Activated naive CD8-positive, alpha-beta T cell treated with anti-CD3 and anti-CD28 coated beads, Interleukin-2, amount 50 U/mL, for 24 hours (primary cell): Measurements from ENCODE around the gene NAALADL2.
"Not testable (repeated sequence)": the region's sequence is repeated elsewhere in the genome, so short reads cannot be mapped to it uniquely, and the experiment has no call there.

Experiments used
- ATAC-seq: fragments of 150-1000 bp; cut with Tn5 transposase; one replicate; pipeline ENCODE4 v1.10.0; 2021
- DNase-seq: peaks from one replicate; pipeline ENCODE4 v3.0.0; 2021
- H3K27ac Mint-ChIP-seq: one replicate; pipeline ENCODE4 v1.8.0; 2021; ENCODE audit warnings: mild to moderate bottlenecking, mixed read lengths
- H3K27me3 Mint-ChIP-seq: one replicate; pipeline ENCODE4 v1.8.0; 2021; ENCODE audit warnings: mixed read lengths
- H3K36me3 Mint-ChIP-seq: one replicate; pipeline ENCODE4 v1.8.0; 2021; ENCODE audit warnings: low read depth, mixed read lengths
- H3K4me1 Mint-ChIP-seq: one replicate; pipeline ENCODE4 v1.8.0; 2021; ENCODE audit warnings: mixed read lengths
- H3K4me3 Mint-ChIP-seq: one replicate; pipeline ENCODE4 v1.8.0; 2021; ENCODE audit warnings: mild to moderate bottlenecking, moderate library complexity, mixed read lengths
- H3K9me3 Mint-ChIP-seq: one replicate; pipeline ENCODE4 v1.8.0; 2021; ENCODE audit warnings: mixed read lengths

Gene NAALADL2

DNA sequence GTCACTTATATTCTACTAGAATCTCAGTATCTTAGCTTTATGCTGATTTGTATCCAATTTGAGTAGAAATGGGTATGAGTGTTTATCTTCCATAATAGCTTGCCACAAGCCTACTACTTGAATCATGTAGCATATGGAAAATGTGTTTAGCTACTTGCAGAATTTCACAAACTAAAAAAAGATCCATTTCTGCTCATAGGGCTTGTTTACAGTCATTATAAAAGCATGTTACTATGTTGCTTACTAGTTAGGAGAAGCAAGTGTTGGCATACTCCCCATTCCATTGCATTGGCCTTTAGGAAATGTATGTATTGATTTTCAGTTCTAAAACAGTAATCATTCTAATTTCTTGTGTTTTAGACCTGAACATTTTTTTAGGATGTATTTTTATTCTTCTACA is 939.2 kb downstream of the NAALADL2 start:
- no peaks in the 10 kb centered on the region for H3K36me3 Mint-ChIP-seq
- no peak overlapping the region for H3K27ac Mint-ChIP-seq
- no peaks in the 10 kb centered on the region for H3K4me1 Mint-ChIP-seq
- no peaks in the 10 kb centered on the region for H3K27me3 Mint-ChIP-seq
- ATAC-seq, result no peak
- no peak for DNase-seq
- no peaks in the 10 kb centered on the region for H3K9me3 Mint-ChIP-seq
- H3K4me3 Mint-ChIP-seq, result no peak overlapping the region

DNA sequence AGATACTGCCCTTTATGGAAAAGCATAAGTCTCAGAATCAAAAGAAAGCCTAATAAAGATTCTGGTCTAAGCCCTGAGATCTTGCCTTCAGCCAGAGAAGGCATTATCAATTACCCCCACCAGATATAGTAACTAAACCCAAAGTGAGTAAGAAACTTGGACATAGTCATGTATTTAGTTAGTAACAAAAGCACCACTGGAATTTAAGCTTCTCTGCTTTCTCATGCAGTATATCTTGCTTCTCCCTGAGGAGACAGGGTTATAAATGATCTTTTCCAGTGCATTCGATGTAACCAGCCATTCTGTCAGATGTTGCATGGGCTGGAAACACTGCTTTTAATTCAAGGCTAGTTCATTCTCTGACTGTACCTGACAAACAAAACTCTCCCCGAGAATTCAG is 946.7 kb downstream of the NAALADL2 start:
- H3K27ac Mint-ChIP-seq, result no peak overlapping the region
- DNase-seq (no peak), ATAC-seq (no peak)
- no peaks in the 10 kb centered on the region for H3K4me1 Mint-ChIP-seq
- no peaks in the 10 kb centered on the region for H3K36me3 Mint-ChIP-seq
- no peak overlapping the region for H3K4me3 Mint-ChIP-seq
- no peaks in the 10 kb centered on the region for H3K9me3 Mint-ChIP-seq
- H3K27me3 Mint-ChIP-seq, result no peaks in the 10 kb centered on the region

DNA sequence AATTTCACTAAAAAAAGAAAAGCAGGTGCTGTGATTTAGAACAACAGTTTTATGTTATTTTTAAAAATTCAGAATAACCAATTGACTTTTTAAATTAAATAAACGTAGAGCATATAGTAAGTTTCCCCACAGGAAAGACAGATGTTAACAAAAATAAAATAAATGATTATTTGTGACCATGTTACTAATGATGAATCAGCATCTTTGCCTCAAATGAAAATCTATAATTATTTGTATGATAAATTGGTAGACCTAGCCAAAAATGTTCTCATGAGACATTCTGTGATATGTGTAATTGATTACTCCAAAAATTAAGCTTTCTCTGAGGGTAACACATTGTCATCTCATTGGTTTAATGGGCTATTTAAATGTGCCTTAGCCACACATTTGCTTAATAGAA is 948.0 kb downstream of the NAALADL2 start:
- Mint-ChIP-seq H3K27ac (no peak overlapping the region), H3K27me3 (no peaks in the 10 kb centered on the region), H3K4me1 (no peaks in the 10 kb centered on the region), H3K9me3 (no peaks in the 10 kb centered on the region), H3K4me3 (no peak overlapping the region), H3K36me3 (no peaks in the 10 kb centered on the region)
- no peak for ATAC-seq
- DNase-seq, result no peak

DNA sequence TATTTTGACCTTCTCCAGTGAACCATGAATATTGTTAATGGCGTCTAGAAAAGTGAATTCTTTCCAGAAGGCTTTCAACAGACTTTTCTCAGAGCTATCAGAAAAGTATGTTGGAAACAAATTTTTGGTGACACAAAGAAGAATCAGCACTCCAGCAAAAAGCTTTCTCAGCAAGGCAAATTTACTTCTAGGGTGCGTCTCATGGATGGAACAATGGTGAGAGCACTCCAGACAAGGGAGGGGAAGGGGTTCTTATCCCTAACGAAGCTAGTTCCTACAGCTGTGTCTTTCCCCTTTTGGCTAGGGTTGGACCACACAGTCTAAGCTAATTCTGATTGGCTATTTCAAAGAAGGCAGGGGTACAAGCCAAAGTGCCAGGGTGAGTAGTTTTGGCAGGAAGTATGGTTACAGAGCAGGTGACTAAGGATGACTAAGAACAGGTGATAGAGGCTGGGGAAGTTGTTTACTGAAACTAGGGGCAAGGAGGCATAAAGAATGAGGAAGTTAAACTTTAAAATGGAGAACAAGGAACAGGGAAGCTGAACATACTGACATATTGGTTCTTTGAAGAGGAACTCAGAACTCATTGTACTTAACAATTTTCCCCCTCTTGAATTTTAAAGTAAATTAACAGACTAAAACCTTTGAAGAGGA is 959.8 kb downstream of the NAALADL2 start:
- peaks cover 40% of the 10 kb centered on the region for H3K9me3 Mint-ChIP-seq
- H3K27ac Mint-ChIP-seq, result no peak overlapping the region
- H3K27me3 Mint-ChIP-seq, result no peaks in the 10 kb centered on the region
- no peak overlapping the region for H3K4me3 Mint-ChIP-seq
- DNase-seq (no peak), ATAC-seq (no peak)
- no peaks in the 10 kb centered on the region for H3K4me1 Mint-ChIP-seq
- H3K36me3 Mint-ChIP-seq, result no peaks in the 10 kb centered on the region

DNA sequence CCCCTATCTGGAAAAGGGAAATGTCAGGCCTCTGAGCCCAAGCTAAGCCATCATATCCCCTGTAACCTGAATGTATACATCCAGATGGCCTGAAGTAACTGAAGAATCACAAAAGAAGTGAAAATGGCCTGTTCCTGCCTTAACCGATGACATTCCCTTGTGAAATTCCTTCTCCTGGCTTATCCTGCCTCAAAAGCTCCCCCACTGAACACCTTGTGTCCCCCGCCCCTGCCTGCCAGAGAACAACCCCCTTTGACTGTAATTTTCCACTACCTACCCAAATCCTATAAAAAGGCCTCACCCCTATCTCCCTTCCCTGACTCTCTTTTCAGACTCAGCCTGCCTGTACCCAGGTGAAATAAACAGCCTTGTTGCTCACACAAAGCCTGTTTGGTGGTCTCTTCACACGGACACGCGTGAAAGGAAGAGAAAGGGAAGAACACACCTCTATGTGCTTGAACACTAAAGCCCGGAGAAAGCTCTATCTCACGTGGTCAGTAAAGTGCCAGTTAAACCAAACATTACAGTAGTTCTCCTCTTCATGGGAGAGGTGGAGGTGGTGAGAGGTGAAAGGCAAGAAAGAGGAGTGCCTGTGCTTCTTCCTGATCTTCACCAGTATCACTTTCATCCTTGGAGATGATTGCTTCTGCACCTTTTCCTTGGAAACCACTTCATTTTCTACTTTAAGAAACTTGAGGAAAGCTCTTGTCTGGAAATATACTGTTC is 963.8 kb downstream of the NAALADL2 start:
- H3K9me3 Mint-ChIP-seq, result peaks cover 29% of the 10 kb centered on the region
- DNase-seq, H3K4me3 Mint-ChIP-seq, H3K4me1 Mint-ChIP-seq, H3K27me3 Mint-ChIP-seq, H3K27ac Mint-ChIP-seq, H3K36me3 Mint-ChIP-seq, ATAC-seq: not testable (repeated sequence)

DNA sequence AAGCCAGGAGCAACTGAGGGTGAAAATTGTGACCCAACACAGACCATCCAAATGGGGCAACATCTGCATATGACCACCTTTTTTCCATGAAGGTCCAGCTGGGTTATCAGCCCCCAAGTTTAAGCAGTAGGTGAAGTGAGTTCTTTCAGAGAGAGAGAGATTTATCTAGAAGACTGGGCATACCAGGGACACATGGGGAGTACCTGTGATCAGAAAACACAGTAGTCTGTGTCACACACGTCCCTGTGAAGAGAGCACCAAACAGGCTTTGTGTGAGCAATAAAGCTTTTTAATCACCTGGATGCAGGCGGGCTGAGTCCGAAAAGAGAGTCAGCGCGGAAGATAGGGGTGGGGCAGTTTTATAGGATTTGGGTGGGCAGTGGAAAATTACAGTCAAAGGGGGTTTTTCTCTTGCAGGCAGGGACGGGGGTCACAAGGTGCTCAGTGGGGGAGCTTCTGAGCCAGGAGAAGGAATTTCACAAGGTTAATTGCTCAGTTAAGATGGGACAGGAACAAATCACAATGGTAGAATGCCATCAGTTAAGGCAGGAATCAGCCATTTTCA is 966.0 kb downstream of the NAALADL2 start:
- H3K9me3 Mint-ChIP-seq, result peaks cover 13% of the 10 kb centered on the region
- not testable (repeated sequence) for ATAC-seq, H3K4me3 Mint-ChIP-seq, H3K27ac Mint-ChIP-seq, H3K36me3 Mint-ChIP-seq, H3K4me1 Mint-ChIP-seq, H3K27me3 Mint-ChIP-seq, DNase-seq

DNA sequence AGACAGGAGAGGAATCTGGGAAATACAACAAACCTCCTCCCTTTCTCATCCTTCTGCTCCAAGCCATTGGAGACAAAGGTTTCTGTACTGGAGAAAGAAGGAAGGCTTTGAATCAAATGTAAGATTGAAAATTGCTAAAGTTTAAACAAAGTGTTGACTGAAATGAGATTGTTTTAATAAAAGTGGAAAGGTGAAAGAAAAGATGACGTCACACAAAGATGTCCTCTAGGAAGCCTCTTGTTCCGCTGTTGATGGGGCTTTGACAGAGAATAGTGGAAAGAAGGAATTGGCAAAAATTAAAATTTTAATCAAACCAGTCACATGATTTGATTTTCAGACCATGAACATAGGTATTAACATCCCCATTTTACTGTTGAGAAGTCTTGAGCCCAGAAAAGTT is 967.6 kb downstream of the NAALADL2 start:
- no peak overlapping the region for H3K27ac Mint-ChIP-seq
- H3K4me1 Mint-ChIP-seq, result no peaks in the 10 kb centered on the region
- H3K36me3 Mint-ChIP-seq, result no peaks in the 10 kb centered on the region
- no peak overlapping the region for H3K4me3 Mint-ChIP-seq
- no peak for DNase-seq
- H3K9me3 Mint-ChIP-seq, result peaks cover 8% of the 10 kb centered on the region
- no peaks in the 10 kb centered on the region for H3K27me3 Mint-ChIP-seq
- no peak for ATAC-seq

DNA sequence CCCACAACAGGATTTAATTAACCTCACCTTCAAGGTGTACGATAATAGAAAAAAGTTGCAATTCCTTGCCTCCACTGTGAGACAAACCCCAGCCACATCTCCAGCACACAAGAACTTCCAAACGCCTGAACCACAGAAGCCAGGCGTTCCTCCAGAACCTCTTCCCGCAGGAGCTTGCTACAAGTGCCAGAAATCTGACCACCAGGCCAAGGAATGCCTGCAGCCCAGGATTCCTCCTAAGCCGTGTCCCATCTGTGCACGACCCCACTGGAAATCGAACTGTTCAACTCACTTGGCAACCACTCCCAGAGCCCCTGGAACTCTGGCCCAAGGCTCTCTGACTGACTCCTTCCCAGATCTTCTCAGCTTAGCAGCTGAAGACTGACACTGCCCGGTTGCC is 970.7 kb downstream of the NAALADL2 start:
- not testable (repeated sequence) for ATAC-seq, H3K27ac Mint-ChIP-seq, H3K9me3 Mint-ChIP-seq, H3K36me3 Mint-ChIP-seq, H3K4me3 Mint-ChIP-seq, H3K27me3 Mint-ChIP-seq, H3K4me1 Mint-ChIP-seq, DNase-seq

DNA sequence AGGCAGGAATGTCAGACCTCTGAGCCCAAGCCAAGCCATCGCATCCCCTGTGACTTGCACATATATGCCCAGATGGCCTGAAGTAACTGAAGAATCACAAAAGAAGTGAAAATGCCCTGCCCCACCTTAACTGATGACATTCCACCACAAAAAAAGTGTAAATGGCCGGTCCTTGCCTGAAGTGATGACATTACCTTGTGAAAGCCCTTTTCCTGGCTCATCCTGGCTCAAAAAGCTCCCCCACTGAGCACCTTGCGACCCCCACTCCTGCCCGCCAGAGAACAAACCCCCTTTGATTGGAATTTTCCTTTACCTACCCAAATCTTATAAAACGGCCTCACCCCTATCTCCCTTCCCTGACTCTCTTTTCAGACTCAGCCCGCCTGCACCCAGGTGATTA is 976.6 kb downstream of the NAALADL2 start:
- DNase-seq, H3K9me3 Mint-ChIP-seq, H3K27me3 Mint-ChIP-seq, ATAC-seq, H3K4me1 Mint-ChIP-seq, H3K27ac Mint-ChIP-seq, H3K4me3 Mint-ChIP-seq, H3K36me3 Mint-ChIP-seq: not testable (repeated sequence)

DNA sequence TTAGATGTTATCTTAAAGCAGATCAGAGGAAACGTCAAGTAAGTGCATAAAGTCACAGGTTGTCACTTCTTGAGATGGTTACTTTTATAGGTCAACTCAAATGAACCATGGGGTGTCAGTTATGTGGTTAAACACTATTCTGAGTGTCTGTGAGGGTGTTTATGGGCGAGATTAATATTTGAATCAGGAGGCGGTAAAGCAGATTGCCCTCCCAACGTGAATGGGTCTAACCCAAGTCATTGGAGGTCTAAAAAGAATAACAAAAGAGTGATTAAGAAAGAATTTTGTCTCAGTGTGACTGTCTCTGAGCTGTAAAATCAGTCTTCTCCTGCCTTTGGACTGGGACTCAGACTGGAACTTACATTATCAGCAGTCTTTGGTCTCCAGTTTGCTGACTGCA is 977.5 kb downstream of the NAALADL2 start:
- no peaks in the 10 kb centered on the region for H3K36me3 Mint-ChIP-seq
- ATAC-seq (no peak), DNase-seq (no peak)
- no peaks in the 10 kb centered on the region for H3K27me3 Mint-ChIP-seq
- H3K9me3 Mint-ChIP-seq, result peaks cover 3% of the 10 kb centered on the region
- H3K4me3 Mint-ChIP-seq, result no peak overlapping the region
- no peak overlapping the region for H3K27ac Mint-ChIP-seq
- H3K4me1 Mint-ChIP-seq, result no peaks in the 10 kb centered on the region

DNA sequence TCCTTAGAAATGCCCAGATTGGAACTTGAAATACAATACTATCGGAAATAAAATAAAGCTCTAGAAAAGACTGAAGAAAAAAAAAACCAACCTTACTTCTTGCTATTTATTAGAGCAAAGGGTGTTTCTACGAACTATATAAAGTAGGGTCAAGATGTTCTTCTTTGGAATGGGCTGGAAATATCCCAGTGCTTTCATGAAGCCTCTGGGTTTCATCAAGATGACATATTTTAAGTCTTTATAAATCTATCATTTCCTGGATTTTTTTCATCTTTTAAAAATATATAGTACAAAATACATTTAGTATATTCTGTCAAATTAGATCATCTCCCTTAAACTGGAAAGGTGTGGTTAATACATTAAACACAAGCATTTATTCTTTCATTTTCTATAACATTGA is 978.8 kb downstream of the NAALADL2 start:
- ATAC-seq (no peak), DNase-seq (no peak)
- Mint-ChIP-seq H3K27me3 (no peaks in the 10 kb centered on the region), H3K4me3 (no peak overlapping the region), H3K36me3 (no peaks in the 10 kb centered on the region), H3K4me1 (no peaks in the 10 kb centered on the region), H3K27ac (no peak overlapping the region), H3K9me3 (peaks cover 4% of the 10 kb centered on the region)

DNA sequence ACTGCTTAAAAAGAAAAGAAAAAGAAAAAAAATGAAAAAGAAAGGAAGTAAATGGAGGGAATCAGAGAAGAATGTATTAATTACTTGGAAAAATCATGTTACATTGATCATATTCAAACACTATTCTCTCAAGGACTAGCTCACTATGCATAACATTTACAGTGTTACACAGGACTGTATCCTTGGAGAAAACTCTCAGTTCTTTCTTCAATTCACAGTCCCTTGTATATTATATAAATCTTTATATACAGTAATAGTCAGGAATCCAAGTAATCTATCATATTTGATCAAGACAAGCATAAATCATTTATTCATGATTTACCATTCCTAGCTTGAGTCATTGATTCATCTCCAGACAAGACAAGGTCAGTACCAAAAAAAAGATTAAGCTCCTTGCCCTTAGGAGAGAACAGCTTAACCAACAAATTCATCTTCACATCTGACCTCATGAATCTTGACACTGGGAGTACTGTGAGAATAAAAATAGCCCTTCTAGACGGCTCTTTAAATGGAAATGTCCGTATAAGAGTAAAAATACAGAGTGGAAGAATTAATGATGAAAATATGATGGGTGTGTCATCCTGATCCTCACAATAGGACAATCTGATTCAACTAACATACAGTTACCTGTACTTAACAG is 980.4 kb downstream of the NAALADL2 start:
- Mint-ChIP-seq H3K27me3 (no peaks in the 10 kb centered on the region), H3K4me3 (no peak overlapping the region), H3K4me1 (no peaks in the 10 kb centered on the region), H3K27ac (no peak overlapping the region), H3K9me3 (peaks cover 7% of the 10 kb centered on the region), H3K36me3 (no peaks in the 10 kb centered on the region)
- ATAC-seq (no peak), DNase-seq (no peak)

DNA sequence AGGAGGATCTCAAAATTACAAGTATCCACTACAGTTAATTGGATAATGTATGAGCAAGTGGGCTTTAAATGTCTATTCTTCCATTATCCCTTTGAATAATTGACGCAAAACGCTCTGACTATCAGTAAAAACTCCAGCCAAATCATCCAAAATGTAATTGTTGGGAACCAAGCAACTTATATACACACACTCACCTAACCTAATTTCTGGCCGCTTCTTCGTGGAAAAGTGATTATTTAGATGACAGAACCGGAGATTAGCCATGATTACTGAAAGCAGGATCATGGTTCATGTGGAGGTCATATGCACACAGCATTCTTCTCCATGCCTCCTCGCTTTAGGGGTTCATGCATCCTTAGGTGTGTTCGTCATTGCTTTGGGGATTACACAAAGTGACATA is 992.4 kb downstream of the NAALADL2 start:
- ATAC-seq, result no peak
- DNase-seq, result no peak
- H3K27ac Mint-ChIP-seq, result no peak overlapping the region
- H3K9me3 Mint-ChIP-seq, result no peaks in the 10 kb centered on the region
- no peaks in the 10 kb centered on the region for H3K36me3 Mint-ChIP-seq
- H3K4me3 Mint-ChIP-seq, result no peak overlapping the region
- no peaks in the 10 kb centered on the region for H3K27me3 Mint-ChIP-seq
- no peaks in the 10 kb centered on the region for H3K4me1 Mint-ChIP-seq

DNA sequence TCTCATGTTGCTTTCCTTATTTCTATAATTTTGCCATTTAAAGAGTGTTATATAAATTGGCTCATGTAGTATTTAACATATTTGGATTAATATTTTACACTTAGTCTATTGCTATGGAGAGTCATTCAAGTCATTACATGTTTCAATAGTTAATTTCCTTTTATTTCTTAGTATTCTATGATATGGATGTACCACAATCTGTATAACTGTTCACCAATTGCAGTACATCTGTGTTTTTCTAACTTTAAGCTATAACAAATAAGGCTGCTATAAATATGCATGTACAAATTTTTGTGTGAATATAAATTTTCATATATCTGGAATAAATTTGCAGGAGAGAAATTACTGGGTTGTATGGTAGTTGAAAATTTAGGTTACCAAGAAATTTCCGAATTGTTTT is 993.4 kb downstream of the NAALADL2 start:
- Mint-ChIP-seq H3K27ac (no peak overlapping the region), H3K36me3 (no peaks in the 10 kb centered on the region), H3K9me3 (no peaks in the 10 kb centered on the region), H3K4me3 (no peak overlapping the region), H3K27me3 (no peaks in the 10 kb centered on the region), H3K4me1 (no peaks in the 10 kb centered on the region)
- ATAC-seq (no peak), DNase-seq (no peak)

DNA sequence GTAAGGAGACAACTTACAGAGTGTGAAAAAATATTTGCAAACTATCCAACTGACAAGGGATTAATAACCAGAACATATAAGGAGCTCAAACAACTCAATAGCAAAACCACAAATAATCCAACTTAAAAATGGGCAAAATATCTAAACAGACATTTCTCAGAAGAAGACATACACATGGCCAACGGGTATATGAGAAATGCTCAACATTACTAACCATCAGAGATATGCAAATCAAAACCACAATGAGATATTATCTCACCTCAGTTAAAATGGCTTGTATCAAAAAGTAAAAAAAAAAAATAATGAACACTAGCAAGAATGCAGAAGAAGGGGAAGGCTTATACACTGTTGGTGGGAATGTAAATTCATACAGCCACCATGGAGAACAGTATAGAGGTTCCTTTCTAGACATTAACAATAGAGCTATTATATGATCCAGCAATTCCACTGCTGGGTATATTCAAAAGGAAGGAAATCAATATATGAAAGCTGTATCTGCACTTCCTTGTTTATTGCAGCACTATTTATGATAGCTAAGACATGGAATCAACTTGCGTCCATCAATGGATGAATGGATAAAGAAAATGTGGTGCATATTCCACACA is 998.6 kb downstream of the NAALADL2 start:
- Mint-ChIP-seq H3K27me3 (no peaks in the 10 kb centered on the region), H3K27ac (no peak overlapping the region), H3K4me3 (no peak overlapping the region), H3K4me1 (no peaks in the 10 kb centered on the region), H3K36me3 (no peaks in the 10 kb centered on the region), H3K9me3 (peaks cover 3% of the 10 kb centered on the region)
- no peak for ATAC-seq
- DNase-seq, result no peak
